Panc1 (cell line): Measurements from ENCODE around the gene F2.

Experiments used
- POLR2AphosphoS5 ChIP-seq: IDR thresholded peaks from 2 replicates; pipeline ENCODE4 v1.6.1; 2012; ENCODE audit warnings: mild to moderate bottlenecking, low read depth, low read length, moderate library complexity
- TF ChIP-seq, protein P1 (sequence below): fragments of 450-650 bp; IDR thresholded peaks from 2 replicates; pipeline ENCODE4 v1.5.1; 2017; ENCODE audit warnings: mild to moderate bottlenecking

DNA sequence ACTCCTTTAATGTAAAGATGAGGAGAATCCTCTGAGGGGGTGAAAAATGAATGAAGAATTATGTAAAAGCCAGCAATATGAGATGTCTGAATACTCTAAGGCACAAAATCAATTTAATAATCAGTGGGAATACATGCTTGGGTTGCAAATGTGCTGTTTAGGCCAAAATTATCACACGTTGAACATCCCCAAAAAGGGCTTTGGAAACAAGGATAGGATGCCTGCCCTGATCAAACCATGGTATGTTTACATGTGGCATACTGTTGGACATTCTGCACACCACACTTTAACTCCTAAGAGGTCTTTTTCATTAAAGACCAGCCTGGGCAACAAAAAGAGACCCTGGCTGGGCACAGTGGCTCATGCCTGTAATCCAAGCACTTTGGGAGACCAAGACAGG is 26.3 kb downstream of the F2 start:
- TF ChIP-seq POLR2AphosphoS5, result no peak
- TF ChIP-seq, protein P1, sequence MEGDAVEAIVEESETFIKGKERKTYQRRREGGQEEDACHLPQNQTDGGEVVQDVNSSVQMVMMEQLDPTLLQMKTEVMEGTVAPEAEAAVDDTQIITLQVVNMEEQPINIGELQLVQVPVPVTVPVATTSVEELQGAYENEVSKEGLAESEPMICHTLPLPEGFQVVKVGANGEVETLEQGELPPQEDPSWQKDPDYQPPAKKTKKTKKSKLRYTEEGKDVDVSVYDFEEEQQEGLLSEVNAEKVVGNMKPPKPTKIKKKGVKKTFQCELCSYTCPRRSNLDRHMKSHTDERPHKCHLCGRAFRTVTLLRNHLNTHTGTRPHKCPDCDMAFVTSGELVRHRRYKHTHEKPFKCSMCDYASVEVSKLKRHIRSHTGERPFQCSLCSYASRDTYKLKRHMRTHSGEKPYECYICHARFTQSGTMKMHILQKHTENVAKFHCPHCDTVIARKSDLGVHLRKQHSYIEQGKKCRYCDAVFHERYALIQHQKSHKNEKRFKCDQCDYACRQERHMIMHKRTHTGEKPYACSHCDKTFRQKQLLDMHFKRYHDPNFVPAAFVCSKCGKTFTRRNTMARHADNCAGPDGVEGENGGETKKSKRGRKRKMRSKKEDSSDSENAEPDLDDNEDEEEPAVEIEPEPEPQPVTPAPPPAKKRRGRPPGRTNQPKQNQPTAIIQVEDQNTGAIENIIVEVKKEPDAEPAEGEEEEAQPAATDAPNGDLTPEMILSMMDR, result no peak
